AG09319 (cell line): ENCODE results near the gene PTPRU.

Source experiments
- DNase-seq: peaks from one replicate; pipeline ENCODE4 v3.0.0-alpha.2; 2010; ENCODE audit warnings: low read depth; ENCODE audit errors: extremely low read depth
- TF ChIP-seq, protein P1 (sequence below): IDR thresholded peaks from 2 replicates; pipeline ENCODE4 v1.5.1; 2011; ENCODE audit warnings: low read depth, mild to moderate bottlenecking, inconsistent platforms, low read length, moderate library complexity

Gene PTPRU

DNA sequence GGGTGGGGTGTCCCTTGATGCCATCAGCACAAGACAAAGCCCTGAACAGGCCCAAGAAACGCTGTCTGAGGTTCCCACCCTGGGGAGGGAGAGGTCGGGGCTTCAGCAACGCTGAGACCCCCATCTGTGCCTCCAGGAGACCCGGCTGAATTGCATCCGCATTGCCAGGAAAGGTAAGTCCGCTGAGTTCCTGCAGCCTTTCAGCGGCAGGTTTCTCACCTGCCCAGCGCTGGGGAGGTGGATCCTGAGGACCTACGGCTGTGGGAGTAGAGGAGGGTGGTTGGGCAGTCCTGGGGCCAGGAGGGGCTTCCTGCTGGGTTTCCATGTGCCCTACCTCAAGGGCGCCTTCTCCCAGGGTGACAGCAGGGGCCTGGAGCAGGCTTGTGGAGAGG lies 47.5 kb downstream of the PTPRU start:
- no peak for DNase-seq
- TF ChIP-seq, protein P1, sequence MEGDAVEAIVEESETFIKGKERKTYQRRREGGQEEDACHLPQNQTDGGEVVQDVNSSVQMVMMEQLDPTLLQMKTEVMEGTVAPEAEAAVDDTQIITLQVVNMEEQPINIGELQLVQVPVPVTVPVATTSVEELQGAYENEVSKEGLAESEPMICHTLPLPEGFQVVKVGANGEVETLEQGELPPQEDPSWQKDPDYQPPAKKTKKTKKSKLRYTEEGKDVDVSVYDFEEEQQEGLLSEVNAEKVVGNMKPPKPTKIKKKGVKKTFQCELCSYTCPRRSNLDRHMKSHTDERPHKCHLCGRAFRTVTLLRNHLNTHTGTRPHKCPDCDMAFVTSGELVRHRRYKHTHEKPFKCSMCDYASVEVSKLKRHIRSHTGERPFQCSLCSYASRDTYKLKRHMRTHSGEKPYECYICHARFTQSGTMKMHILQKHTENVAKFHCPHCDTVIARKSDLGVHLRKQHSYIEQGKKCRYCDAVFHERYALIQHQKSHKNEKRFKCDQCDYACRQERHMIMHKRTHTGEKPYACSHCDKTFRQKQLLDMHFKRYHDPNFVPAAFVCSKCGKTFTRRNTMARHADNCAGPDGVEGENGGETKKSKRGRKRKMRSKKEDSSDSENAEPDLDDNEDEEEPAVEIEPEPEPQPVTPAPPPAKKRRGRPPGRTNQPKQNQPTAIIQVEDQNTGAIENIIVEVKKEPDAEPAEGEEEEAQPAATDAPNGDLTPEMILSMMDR, result no peak

DNA sequence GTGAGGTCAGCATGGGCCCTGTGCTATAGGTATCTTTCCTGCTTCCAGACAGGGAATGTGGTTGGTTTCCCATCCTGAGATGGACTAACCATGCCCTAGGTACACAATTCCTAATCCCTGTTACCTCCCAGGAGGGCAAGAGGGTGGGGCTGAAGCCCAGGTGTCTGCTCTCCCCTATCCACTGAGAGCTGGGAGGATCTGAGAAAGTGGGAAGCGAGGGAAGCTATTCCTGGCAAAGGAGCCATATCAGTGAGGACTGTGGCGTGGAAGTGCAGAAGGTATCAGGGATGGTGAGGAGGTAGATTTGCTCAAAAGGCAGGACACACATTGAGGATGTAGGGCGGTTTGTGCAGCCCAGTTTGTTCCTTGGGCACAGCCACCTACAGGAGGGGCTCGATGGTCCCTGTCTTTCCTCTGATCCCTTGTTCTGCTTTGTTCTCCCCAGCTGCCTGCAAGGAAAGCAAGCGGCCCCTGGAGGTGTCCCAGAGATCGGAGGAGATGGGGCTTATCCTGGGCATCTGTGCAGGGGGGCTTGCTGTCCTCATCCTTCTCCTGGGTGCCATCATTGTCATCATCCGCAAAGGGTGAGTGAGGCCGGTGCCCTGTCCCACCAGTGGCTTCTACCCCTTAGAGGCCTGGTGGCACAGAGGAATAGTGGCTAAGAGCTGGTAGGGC lies 48.1 kb downstream of the PTPRU start:
- no peak for DNase-seq
- TF ChIP-seq, protein P1, result no peak

GRCh38 chr1:29284961-29285560 lies 48.7 kb downstream of the PTPRU start:
- no peak for DNase-seq
- TF ChIP-seq, protein P1, result no peak

DNA sequence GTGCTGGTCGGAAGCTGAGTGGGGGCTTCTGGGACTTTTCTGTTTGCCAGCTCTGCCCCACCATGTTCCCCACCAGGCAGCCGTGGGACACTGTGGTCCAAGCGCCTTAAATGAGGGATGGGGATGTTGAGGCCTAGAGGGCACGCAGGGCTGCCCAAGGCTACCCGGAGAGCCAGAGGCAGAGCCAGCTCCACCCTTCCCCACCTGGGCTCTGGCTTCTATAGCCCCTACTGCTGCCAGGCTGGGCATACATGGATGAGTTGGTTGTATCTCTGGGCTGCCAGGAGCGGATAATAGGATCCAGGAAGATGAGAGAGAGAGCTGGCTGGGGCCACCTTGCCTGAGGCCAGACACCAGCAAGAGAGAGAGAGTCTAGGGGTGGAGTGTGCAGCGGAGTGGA lies 49.4 kb downstream of the PTPRU start:
- TF ChIP-seq, protein P1, result no peak
- no peak for DNase-seq

- TF ChIP-seq, protein P1, result no peak
- DNase-seq, result no peak
Observed at GRCh38 chr1:29286194-29286767, 50.0 kb downstream of the PTPRU start.

DNA sequence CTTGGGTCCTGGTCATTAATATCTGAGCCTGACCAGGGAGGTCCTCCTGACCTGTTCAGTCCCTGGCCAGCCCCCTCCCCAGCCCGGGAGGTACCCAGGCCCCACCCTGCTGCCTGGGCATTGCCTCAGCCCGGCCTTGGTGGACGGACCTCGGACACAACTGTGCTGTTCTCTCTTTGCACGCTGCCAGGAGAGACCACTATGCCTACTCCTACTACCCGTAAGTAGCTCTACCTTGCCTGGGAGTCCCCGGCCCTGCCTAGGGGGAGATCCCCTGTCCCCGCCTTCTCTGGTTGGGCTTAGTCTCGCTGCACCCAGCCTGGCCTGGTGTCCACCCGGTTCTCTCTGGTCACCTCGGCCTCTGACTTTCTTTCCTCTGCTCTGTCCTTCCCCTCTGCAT lies 53.2 kb downstream of the PTPRU start:
- DNase-seq, result no peak
- TF ChIP-seq, protein P1, result no peak

DNA sequence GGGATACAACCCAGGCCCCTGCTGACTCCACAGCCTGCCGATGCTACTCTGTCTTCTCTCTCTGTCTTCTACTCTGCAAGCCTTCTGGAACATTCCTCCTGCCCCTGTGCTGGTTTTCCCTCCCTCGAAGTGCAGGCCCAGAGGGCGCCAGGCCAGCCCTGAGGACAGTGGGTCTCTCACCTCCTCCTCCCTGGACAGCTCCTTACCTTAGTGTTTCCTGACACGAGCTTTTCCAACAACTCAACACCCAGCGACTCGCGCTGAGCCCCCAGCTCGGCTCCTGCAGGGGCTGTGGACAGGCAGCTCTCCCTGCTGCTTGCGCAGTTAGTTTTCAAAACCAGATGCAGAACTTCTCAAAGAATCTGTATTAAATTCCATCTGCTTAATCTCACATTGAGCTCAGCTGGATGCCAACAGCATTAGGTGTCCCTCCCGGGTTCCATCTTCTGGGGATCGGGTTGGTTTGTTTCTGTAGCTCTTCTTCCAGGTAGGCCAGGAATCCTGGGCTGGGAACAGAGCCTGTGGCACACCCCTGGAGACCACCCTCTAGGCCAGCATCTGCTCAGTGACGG lies 54.2 kb downstream of the PTPRU start:
- TF ChIP-seq, protein P1, result no peak
- DNase-seq, result no peak
